ENCODE measurements around the gene ABTB2.

ABTB2 gene

DNA sequence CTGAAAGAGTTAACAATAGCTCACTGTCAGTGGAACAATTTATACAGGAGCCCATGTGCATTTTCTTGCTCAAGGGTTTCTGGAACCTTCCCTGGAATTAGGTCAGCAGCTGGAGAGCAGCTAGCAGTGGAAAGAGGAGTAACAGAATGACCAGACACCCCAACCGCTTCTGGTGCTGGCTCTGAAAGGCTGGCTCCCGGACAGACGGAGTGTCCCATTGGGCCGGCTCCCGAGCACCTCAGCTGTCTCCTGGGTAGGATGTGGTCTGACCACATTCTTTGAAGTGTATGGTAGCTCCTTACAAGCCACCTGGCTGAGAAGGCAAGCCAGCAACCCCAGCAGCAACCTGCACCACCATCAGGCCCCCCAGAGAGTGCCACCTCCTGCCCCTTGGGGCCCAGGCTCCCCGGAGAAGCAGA is 44.7 kb downstream of the ABTB2 start:
- DNase-seq = no peak

DNA sequence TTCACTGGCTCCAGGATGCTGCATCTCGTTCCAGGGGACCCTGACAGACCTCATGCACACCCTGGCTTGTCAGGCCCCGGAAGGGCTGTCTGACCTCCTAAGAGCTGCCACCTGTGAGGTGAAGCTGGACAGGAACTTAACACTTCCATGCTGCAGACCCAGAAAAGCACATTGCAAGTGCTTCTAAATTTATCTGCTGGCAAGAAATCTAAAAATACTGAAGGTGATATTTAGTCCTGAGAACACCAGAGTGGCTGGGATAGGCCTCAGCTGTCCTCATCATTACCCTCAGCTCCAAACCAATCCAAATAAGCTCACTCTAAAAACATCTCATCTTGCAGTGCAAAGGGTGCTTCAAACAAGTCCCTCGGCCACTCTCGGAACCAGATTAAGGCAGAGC is 46.7 kb downstream of the ABTB2 start:
- DNase-seq = no peak

DNA sequence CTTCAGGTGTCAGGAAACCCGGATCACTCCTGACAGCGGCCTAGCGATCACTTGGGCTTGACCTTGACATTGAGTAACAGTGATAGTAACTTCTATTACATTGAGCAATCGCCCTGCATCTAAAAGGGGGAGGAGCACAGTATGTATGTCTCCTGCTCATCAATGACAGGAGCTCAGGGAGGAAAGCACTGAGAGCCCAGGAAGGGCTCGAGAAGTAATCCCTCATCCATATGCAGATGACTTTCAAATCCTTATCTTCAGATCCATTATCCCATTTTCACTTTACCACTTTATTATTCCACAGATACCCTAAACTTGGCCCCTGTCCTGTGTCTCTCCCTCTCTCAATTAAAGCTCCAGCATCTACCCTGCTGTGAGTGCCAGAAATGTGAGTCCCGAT is 47.8 kb downstream of the ABTB2 start:
- no peak for DNase-seq

DNA sequence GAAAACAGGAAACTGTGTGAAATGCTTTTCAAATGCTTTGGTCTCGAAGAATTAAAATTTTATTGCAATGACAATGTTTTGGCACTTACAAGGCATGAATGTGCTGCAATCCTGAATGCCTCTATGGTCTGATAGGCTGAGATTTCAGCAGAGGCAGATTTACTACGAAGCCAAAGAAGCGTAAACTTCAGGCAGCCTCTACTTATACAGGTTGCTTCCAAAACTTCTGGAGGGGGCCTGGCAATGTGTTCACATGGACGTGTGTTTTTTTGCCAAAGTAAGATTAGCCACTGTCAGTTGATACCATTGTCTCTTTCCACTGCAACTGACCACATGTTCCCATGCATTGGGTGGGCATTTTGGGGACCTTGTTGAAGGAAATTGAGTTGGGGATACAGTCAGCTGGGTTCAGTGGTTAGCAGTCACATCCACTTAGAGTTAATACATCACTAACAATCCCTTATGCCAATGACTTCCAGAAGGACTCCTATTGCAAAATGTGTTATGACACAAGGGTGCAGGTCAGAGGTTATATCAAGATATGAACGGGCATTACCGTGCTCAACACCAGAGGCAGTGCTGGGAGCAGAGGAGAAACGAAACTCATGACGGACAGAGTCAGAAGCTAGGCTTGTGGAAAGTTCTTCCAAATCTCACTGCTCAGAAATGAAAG is 48.8 kb downstream of the ABTB2 start:
- DNase-seq = no peak

DNA sequence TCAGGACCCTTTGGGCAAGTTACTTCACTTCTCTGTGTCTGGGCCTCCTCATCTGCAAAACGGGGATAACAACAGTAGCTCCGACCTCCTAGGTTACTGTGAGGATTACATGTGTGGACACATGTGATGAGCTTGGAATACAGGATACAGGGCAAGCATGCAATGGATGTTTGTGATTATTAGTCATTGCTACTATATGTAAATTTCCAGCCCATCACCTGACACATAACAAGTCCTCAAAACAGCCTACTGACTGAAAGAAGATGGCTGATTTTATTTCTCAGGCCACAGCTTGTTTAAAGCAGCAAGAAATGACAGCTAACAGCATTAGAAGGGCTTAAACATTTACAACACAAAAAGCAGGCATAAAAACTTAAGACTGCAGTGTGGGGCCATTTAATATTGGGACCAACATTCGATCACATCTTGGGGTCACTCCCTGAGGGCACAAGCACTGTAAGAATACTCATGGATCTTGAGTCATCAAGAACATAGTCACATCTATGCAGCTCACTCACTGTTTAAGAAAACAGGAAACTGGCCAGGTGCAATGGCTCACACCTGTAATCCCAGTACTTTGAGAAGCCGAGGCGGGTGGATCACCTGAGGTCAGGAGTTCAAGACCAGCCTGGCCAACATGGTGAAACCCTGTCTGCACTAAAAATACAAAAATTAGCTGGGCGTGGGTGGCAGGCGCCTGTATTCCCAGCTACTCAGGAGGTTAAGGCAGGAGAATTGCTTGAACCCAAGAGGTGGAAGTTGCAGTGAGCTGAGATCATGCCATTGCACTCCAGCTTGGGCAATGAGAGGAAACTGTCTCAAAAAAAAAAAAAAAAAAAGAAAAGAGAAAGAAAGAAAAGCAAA is 49.5 kb downstream of the ABTB2 start:
- no peak for DNase-seq

DNA sequence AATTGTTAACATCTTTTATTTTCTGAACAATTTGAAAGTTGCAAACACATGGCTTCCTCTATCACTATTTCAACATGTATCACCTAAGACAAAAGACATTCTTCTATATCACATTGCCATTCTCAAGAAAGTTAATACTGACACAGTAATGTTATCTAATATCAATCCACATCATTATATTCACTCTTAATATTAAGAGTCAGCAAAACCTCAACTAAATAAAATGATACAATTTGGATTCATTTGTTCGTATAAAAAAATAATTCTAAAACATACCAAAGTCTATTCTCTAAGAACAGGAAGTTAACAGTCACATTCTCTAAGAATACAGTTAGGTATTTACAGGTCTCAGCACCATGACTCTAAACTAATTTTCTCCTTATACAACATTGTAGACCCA is 52.0 kb downstream of the ABTB2 start:
- DNase-seq = no peak

DNA sequence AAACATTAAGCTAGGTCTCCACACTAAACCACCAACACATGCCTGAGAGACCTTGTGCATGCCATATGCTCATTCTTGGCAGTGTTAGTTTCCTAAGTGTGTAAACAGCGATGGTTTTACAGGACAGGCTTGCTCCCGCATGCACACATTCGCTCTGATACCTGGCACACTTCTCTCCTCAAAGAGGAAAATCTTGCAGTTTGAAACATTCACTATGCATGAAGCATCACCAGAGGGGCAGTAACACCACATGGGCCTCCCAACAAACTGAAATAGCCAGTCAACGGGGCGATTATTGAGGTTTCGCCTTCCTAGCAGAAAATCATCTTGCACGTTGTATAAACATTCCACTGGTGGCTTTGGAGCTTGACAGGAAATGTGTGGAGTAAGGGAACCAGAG is 52.6 kb downstream of the ABTB2 start:
- no peak for DNase-seq

DNA sequence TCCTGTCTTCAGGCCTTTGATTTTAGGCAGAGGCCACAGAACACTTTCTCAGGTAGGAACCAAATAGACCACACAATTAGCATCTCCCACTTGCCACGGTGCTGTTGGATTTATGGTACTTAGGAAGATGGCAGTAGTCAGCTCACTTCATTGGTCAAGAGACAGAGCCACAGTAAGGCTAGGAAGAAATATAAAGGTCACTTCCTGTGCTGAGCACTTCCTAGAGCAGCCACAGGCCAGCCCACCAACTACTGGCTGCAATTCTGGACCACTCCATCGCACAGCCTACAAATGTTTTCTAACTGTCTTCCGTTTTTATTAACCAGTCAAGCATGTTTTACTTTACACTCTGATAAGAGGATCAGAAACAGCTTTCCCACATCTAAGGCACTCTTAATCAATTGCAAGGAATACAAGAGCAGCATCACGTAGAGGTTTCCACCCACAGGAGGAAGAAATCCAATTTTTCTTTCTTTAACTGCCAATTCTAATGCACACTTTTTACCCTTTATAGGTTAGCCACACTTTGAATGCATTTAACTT is 54.7 kb downstream of the ABTB2 start:
- DNase-seq = no peak

DNA sequence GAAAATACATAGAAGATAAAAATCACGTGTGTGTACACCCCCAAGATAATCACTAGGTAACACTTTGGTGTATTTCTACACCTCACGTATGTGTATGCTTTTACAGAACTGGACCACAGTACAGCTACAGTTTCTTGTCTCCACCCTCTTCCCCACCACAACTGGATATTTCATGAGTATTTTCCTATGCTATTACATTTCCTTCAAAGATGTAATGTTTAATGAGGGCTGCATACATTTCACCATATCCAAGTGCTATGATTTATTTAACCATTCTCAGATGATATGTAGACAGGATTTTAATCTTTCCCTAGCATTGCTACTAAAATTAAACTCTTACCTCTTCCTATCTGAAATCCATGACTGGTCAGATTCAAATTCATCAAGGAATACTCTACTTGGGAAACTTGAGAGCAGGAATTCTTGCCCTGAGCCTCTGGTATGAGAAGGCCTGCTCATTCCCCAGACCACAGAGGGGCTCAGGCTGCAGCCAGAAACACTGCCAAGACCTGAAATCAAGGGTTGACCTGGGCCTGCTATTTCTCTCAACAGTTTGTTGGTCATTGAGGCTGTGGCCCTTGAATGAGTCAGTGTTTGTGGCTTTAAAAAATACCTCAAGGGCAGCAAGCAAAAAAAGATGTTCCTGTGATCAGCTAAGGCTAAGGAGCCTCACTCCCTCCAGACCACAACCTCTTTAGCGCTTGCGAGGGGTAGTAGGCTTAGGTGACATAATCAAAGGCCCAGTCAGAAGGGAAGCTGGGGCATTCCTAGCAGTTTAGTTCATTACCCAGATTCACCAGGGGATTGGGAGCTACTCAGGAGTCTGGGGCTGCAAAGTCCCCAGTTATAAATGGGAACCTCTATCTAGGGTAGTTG is 55.5 kb downstream of the ABTB2 start:
- DNase-seq = no peak

DNA sequence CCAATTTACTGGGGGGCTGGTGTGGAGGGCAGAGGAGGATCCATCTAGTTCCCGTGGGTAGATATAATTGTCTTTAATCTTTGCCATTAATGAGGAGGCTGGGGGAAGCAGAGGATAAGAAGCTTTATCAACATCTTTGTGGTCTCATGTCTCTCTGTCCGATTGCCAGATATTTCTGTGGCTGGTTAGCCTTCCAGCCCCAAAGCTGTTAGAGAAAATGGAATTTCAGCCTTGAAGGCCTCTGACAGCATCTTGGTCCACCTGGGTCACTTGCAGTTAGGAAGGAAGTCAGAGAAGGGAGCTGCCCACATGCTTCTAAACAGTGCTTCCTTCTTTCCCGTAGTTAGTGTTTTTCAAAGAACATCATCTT is 56.9 kb downstream of the ABTB2 start:
- DNase-seq = no peak

DNA sequence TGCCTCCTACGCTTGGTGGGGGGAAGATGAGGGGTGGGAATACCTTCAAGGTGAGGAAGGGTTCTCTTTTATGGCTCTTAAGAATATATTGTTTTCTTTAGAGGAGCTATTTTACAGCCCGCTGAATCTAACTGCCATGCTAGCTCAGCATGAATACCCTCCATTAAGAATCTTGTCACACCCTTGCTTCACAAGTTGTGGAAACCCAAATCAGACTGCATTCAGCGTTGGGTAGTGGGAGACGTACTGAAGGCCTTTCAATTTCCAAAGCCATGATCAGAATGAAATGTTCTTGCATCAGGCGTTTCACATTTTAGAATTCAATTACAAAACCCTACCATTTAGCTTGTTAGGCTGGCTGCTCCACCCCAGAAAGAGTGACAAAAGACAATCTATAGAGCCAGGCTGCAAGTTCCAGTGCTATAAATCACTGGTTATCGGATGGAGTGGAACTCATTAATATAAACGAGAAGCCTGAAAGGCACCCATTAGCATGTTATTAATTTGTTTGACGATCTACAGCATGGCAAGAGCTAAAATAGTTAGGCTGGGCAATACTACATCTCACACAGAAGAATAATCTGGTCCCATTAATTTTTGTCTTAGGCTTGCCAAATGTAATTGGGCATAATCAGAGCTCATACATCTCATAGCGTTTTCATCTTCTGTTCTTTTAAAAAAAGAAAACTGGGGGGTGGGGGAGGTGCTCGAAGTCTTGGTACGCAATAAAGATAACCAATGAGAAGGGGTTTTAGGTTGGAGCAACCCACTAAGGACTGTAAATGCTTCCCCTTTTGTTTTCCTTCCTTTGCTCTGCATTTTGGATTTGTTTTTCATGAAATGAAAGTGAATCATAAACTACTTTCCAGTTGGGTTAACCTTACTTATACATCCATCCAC is 57.5 kb downstream of the ABTB2 start:
- no peak for DNase-seq

DNA sequence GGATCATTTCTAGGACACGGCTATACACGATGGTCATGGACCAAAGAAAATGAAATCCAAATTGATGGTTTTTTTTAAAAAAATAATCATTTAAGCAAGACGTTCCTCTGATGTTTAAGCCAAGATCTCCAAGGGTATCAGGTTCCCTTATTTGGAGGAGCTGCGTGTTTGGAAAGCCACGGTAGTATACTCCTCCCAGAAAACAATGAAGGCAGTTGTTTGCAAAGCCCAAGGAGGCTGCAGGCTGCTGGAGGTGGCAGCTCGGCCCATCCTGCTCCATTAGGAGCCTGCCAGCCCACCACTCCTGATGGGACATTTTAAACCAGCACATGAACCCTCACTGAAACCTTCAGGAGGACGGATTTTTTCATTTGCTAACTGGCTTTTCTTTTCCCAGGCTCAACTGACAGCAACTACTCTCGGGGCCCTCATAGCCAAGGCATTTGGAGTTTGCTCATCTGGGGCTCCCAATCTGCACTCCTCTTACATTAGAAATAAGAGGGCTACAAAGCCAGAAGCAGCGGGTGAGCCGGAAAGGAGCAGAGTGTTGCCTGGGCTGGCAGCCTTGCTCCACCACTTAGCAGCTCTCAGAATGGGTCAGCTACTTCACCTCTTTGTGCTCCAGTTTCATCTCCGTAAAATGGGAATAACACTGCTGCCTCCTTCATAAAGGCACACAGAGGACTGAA is 58.4 kb downstream of the ABTB2 start:
- no peak for DNase-seq

DNA sequence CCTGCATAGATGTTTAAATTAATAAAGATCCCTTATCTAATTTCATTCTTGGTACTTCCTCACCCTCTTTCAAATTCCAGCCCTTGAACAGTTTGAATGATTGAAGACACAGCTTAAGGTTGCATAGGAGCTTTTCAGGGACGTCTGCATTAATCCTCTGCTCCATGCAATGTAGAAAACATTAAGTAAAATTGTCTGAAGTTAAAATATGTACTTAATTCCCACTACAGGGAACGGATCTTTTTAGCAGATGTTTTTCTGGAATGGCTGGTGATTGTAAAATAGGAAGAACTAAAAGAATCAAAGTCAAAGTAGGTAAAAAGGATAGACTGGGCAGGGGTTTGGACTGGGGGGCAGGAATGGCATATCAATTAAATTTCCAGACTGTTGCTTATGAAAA is 58.9 kb downstream of the ABTB2 start:
- no peak for DNase-seq

DNA sequence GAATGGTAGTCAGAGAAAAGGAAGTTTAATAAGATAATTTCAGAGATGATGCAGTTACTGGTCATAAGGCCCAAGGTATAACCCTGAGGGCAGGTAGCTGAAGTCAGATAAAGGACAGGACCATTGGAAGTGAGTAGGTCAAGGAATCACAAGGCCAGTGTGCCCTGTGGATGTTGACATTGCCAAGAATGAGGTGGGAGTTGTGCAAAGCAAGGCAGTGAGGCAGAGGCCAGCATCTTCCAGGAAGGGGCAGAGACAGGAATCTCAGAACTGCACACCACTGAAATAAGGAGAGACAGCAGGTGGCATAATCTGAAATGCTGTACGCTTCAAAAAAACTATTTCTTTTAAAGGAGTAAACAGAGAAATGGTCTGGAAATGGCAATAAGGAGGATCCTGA is 61.4 kb downstream of the ABTB2 start:
- no peak for DNase-seq

DNA sequence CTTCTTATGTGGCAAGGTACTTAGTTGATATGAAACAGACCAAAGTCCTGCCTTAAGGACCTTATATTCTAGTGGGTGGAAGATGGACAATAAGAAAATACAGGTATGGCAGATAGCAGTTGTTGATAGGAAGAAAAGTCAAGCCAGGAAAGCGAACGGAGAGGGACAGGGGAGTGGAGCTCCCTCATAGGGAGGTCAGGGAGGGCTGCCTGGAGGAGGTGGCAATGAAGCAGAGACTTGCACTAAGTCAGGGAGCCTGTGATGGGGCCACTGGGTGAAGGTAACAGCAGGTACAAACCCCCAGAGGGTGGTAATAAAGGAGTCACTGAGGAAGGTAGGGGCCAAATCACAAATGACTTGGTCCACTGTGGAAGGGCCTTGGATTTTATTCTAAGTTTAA is 65.3 kb downstream of the ABTB2 start:
- no peak for DNase-seq

DNA sequence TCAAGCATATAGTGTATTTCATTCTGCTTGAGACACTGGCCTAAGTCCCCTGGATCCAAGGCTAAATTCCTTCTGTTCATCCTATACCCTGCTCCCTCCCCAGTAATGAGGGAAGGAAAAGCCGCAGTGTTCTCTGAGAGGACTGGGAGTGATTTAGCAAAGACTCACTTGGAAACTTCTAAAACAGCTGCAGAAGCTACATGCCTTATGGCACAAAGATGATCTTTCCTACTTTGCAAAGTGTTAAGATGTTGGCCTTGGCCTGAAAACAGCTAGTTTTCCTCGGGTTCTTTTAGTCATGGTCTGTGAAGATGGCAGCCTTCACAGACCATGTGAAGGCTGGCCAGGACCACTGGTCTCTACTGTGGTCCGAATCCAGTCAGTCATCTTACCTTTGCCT is 65.7 kb downstream of the ABTB2 start:
- DNase-seq = no peak

DNA sequence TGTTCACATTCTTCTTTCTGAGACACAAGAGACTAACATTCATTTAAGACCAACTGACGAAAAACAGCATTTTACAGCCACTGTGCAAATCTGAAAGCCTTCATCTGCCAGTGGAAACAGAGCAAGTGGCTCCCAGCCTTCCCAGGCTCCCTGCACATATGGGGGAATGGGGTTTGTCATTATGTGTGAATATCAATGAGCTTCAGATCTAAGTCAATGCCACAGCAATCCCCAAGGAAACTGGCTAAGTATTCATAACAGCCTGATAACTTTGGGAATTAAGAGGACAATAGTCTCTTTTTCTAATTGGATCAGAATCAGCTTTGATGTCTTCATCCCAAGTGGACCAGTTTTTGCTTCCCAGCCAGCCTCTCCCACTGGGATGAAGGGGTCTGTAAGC is 66.9 kb downstream of the ABTB2 start:
- DNase-seq = no peak

DNA sequence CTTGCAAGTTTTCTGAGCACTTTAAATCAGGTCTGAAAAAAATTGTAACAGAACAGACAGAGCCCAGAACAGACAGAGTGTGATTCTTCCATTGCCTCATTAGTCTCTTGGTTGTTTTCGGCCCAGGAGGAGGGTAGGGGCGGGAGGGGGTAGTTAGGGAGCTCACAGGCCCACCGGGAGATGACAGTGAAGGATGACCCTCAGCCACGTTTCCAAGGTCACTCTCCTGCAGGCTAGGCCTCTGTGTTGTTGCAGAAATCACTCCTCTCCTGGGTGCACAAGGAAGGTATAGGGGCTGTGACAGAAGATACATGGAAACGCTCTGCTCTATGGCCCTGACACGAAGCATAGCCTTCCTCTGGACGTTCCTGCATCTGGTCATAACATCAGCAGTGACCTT is 69.3 kb downstream of the ABTB2 start:
- no peak for DNase-seq

DNA sequence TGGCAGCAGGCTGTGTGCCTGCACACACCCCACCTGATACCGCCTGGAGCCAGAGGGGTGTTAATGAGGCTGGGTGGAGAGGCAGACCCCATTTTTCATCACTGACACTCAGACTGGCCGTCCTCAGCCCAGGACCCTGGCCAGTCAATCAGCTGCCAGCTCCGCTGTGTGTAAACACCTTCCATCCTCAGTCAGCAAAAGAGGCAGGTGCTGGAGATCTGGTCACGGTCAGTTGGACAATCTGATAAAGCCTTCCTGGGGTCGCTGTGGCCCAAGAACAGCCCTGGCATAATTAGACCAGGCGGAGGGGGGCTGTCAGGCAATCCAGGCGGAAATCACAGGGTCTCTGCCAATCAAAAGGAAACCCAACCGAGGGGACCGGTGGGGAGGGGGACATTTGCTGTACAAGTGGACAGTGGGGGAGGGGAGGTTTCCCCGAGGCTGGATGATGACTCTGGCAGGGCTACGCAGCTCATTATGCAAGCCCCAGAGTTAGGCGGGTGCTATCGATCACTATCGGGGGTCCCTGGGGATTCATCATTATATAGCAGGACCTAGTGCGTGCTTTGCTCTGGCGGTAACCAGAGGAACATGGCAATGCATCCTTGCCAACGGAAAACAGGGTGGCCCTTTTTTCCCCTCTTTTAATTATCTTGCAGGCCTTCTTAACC is 72.9 kb downstream of the ABTB2 start:
- no peak for DNase-seq

DNA sequence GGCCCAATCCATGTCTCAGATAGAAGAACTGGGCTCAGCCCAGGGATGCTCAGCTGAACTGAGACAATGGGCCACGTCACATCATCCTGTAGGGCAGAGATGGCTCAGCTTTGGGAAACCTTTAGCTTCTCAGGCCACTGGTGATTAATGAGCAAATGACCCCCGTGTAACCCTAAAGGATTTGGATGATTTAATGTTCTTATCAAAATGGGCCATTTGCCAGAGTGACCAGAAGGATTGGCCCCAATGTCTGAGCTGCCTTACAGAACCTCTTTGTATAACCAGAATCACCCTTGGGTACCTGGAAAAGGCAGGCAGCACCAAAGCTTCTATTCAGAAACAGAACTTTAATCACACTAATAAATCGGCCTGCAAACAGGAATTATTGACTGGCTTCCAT is 73.7 kb downstream of the ABTB2 start:
- no peak for DNase-seq
